Tibial nerve (tissue), 3 donors: ENCODE data around the gene TTBK2.

Source experiments
- CTCF ChIP-seq, 5 experiments: fragments of 200-600 bp in 3 of 5; fragments of 450-650 bp in 2 of 5; sonication (generic) in 3 of 5; IDR thresholded peaks; one replicate each; pipeline ENCODE4 v1.5.1; 2016 to 2019; ENCODE audit warnings: antibody characterized with exemption in 5 of 5, mild to moderate bottlenecking in 3 of 5, moderate library complexity in 2 of 5
- POLR2A ChIP-seq, 2 donors: fragments of 450-650 bp; IDR thresholded peaks; one replicate each; pipeline ENCODE4 v1.6.1; 2017; ENCODE audit warnings: antibody characterized with exemption in 2 of 2, mild to moderate bottlenecking in 2 of 2, moderate library complexity in 2 of 2

DNA sequence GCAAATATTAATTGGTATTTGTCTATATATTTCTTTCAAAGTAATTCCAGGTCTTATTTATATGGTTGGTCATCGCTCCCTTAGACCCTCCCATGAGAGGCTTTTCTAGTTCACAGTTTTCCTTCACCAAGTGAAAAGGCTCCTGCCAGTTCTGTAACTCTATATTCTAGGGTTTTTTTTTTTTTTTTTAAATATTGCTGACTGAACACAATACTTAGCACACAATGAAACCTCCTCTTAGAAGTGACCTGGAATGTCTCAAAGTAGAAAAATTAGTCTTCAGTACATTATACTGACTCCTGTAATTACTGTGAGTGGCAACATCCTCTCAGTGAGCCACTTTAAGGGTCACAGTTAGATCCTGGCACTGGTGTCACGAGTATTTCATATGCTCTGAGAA lies 135.0 kb downstream of the TTBK2 start:
- TF ChIP-seq POLR2A (IDR thresholded peaks at IDR 0.05), result no peak
- TF ChIP-seq CTCF (IDR thresholded peaks at IDR 0.05), result no peak
